ENCODE results near the gene ENOX1.

The ENOX1 gene

DNA sequence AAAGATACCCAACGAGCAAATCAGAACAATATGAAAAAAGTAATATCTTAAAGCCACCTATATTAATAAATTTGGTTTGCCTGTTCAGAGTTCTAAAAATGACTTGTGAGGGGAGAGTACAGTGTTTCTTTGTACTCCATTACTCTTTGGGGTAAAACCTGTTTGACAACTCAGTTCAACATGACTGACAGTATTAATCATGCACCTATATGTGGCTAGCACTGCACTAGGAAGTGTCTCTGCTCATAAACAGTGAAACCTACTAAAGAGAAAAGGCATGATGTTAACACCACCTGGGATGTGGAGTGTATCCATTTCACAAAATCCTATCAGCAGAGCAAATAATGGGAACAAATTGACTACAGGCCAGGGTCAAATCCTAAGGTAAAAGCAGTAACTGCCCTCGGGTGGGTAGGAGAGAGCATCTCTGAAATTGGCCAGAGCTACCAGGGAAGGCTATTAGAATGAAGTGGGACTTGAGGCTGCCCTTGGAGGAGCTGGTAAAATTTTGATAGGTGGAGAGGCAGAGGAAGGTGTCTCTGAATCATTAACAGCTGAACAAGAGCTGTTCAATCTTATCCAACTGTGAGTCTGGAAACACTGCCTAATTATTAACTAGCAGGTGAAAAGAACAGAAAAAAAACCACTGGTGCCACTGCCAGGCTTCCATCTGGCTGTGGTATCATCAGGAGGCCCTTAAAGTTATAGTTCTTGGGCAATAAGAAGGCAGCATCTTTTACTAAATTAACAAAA, 398.3 kb downstream of the ENOX1 start:
- DNase-seq (ENCODE audit: low read depth in 2 of 2) = no peak

DNA sequence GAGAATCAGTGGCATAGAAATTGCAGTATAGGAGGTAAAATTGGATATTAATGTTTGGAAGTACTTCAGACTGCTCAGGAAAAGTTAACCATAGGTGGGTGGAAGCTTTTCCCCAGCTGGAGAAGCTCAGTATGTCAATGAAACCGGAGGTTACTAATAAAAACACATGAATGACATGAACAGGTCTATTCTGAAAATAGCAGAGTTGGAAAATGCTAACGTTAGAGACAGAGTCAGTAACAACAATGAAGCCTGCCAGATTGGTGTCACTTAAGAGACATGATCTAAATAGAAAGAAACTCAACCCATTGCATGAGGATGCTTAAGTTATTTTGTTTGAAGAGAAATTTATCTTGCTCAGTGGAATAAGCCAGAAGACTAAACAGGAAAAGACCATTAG, 398.9 kb downstream of the ENOX1 start:
- DNase-seq (ENCODE audit: low read depth in 2 of 2) = no peak

DNA sequence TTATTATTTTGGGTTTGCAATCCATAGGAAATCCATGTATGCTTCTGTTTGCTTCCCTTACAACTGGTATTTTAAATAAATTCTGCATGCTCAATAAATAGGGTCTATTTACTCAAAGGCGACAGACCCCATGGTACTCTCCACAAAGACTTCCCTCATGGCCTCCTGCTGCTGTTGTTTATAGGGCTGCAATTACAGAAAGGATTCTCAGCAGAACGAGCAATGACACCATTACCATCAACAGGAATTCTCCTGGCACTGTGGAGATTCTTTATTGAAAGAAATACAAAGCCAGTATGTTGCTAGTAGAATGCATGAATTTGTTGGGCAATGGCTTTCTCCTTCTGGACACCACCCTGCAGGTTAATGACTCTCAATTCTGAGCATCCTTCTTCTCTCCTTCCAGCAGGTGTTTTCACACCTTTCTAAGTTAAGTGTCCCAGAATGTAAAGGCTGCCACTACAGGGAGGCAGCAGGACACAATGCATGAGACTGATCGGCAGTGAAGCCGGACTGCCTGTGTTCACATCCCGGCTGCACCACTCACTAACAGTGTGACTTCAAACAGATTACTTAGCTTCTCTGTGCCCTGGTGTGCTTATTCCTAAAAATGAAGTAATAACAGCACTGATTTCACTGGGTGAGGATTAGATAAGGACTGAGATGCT, 403.1 kb downstream of the ENOX1 start:
- no peak for DNase-seq (ENCODE audit: low read depth in 2 of 2)

DNA sequence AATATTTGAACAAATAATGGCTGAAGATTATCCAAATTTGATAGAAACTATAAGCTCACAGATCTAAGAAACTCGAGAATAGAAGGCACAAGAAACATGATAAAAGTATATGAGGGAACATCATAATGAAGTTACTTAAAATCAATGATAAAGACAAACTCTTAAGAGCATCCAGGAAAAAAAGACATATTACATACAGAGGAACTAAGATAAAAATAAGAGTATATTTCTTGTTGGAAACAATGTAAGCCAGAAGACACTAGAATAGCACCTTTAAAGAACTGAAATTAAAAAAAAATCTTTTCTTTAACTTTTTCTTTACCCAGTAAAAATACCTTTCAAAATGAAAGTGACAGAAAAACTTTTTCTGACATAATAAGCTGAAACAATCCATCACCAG, 407.0 kb downstream of the ENOX1 start:
- DNase-seq (ENCODE audit: low read depth in 2 of 2) = no peak

- DNase-seq (ENCODE audit: low read depth in 2 of 2) = no peak
Observed at GRCh38 chr13:43377973-43378372, 408.8 kb downstream of the ENOX1 start.

DNA sequence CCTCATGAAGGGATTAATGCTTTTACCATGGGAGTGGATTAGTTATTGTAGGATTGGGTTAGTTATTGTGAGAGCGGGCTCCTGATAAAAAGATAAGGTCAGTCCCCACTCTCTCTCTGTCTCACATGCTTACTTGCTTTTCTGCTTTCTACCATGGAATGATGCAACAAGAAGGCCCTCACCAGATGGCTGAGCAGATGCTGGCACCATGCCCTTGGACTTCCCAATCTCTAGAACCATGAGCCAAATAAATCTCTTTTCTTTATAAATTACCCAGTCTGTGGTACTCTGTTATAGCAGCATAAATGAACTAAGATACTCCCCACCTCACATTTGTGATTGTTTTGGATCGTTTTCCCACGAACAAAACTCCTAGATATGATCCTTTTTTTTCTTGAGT, 409.6 kb downstream of the ENOX1 start:
- no peak for DNase-seq (ENCODE audit: low read depth in 2 of 2)

DNA sequence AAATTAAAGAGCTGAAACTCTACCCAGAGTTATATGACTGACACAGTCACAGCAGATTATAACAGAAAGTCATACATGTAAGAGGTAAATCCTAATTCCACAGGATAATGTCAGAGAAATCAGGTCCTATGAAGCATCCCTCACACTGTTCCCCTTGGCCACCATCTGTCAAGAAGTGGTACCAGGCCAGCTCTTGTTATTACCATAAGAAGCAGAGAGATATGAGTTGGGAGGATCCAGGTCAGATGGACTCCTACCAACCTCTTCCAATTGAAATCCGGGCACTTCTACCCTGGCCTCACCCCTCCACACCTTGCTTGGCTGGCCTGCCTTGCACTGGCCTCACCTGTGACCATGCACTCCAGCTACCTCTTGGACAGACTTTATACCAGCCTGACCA, 410.2 kb downstream of the ENOX1 start:
- DNase-seq (ENCODE audit: low read depth in 2 of 2) = no peak

- DNase-seq (ENCODE audit: low read depth in 2 of 2) = no peak
Observed at GRCh38 chr13:43375797-43376465, 410.8 kb downstream of the ENOX1 start.

DNA sequence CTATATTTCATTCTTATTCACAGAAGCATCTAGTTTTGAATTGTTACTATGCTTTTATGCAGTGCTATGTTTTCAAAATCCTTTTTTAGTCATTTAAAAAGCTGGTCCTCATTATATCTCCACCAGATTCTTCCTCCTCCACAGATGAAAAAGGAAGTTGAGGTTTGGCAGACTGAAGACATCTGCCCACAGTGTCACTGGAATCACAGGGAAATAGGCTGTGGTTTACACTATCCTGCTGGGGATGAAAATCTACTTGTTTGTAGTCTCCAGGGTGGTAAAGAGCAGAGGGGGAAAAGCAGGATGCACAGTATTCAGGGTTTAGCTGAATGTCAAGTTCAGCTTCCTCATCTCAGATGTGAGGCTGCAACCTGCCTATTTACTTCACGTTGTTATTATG, 412.2 kb downstream of the ENOX1 start:
- DNase-seq (ENCODE audit: low read depth in 2 of 2) = no peak

GRCh38 chr13:43373400-43373799, 413.4 kb downstream of the ENOX1 start:
- DNase-seq (ENCODE audit: low read depth in 2 of 2) = no peak

DNA sequence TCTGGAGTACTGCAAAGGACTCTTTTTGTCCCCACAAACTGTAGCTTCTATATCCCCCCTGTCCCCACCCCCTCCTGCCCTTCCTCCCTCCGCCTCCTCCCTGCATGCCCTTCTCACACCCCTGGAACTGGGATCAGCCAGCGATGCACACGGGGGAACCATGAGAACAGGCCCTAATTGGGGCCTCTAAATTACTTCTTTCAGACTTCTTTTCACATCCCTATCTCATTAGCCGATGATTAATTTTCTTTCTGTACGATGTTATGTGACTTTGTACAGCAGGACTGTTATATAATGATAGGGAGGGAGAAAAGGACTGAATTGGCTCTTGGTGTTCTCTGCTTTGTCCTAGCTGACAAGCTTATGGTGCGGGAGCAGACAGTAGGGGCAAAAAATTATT, 415.9 kb downstream of the ENOX1 start:
- DNase-seq (ENCODE audit: low read depth in 2 of 2) = no peak

DNA sequence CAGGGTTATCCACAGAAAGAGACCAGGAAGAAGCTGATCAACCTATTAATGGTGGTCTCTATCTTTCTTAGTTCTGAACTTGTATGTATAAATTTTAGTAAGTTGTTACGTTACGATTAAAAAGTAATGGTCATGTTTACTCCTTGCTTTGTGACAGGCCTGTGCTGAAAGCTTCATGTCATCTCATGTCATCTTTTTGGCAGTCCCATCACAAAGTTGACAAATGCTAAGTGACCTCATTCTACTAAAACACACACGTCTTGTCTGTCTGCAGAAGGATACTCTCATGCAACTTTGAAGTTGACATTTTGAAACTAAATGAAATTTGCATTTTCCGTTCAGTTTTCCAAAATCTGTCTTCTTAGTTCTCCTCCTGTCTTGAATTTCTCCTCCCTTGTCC, 417.5 kb downstream of the ENOX1 start:
- no peak for DNase-seq (ENCODE audit: low read depth in 2 of 2)

DNA sequence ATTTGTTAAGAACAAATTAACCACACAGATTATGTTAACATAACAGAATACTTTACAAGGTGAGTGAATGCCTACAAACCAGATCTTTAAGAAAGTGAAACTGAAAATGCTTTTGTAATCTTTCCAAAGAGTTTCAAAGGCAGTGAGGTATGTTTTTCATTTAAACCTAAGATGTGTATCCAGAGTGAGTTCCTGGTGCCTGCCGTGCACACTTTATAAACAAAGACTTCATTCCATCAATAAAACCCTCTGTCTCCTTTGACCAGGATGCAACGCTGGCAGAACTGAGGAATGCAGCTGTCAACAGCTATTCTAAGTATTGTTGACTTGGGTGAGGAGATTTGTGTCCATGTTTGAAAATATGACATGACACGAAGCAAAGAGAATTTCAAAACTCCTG, 418.8 kb downstream of the ENOX1 start:
- DNase-seq (ENCODE audit: low read depth in 2 of 2) = no peak

DNA sequence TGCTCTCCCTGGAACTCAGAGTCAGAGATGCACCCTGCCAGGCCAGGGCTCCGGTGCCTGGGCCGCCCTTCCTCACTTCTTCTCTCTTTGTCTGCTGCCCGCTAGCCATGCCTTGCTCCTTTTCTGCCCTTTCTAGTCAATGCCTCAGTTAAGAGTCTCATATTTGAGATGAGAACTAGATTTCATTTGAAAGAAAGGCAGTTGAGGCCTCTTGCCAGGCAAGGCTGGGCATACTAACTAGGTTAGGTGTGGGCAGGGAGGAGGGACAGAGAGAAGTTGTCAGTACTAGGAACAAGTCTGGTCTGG, 421.8 kb downstream of the ENOX1 start:
- DNase-seq (ENCODE audit: low read depth in 2 of 2) = no peak

DNA sequence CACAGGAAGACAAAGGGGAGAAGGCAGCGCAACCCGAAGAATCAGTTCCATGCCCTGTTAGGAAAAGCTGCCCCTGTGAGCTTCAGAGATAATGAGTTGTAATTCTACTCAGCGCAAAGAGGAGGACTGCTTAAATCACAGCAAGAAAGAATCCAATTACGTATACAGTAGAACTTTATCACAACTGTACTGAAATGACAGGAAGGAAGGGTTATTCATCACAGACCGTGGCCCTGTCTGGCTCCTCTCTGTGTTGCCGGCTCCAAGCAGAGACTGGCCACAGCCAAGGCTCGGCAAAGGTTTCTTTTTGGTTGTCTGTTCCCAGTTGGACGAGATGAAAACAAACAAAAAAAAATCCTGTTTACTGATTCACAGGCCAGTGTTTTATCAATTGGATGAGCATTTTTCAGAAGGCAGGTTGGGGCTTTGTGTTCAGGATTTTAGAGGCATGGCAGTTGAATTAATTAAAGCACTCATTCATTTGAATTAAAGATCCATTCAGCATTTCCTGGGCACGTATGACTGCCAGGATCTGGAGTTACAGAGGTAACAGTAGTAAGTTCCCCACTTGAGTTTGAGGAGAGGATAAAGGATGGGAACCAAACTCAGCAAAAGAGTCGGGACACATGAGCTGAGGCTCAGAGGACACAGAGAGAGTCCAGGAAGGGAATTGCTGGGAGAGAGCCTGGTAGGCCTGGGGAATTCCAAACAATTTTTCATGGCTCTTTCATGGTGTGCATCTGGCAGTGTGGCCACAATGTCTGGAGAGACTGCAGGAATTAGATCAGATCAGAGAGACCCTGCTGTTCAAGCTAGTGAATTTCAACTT, 422.3 kb downstream of the ENOX1 start:
- no peak for DNase-seq (ENCODE audit: low read depth in 2 of 2)

DNA sequence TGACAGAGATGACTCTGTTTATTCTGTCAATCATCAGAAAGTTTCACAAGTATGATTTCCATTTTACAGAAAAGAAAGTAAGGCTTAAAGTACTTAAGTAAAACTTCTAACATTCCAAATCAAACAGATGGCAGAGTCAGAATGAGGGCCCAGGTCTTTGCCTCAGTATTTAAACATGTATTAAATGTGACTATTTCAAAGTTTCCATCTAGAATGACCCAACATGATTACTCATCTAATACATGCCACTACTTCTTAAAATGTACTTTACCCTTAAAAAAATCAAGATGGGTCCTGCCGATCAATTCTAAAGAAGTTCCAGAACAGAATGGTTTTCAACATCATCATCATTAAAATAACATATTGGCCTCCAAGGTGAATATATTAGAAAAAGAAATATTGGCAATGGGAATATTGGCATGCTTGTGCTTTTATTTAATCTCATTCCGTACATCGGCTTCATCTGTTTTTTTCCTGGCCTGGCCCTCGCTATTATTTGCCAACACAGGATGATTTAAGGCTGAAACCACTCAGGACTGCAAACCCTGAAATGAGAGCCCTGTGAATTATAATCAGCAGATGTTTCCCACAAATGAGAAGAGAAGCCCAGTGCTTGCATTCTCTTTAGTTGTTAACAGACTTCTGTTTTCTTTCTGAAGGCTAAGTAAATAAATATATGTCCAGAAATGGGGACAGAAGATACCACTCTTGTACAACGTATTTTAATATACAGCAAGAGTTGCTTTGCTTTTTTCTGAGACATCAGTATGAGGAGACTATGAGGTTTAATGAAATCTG, 423.4 kb downstream of the ENOX1 start:
- DNase-seq (ENCODE audit: low read depth in 2 of 2) = no peak

DNA sequence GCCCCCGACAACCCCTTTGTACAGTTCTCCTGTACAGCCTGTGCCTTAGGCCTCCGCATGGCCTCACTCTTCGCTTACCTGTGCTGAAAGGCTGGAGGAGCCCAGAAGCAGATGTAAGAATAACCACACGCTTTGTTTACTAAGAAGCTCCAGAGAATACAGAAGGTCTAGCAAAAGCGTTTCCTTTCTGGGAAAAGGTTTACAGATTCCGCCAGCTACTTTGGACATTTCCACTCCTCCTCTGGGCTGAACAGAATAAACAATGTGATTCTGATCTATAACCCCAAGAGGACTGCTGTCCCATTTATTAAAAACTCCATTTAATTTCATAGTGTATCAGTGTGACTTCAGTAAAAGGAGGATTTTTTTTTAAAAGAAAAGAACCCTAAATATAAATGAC, 424.2 kb downstream of the ENOX1 start:
- no peak for DNase-seq (ENCODE audit: low read depth in 2 of 2)

- no peak for DNase-seq (ENCODE audit: low read depth in 2 of 2)
Observed at GRCh38 chr13:43360892-43361610, 425.7 kb downstream of the ENOX1 start.

GRCh38 chr13:43360171-43360570, 426.6 kb downstream of the ENOX1 start:
- no peak for DNase-seq (ENCODE audit: low read depth in 2 of 2)

GRCh38 chr13:43359536-43359935, 427.2 kb downstream of the ENOX1 start:
- no peak for DNase-seq (ENCODE audit: low read depth in 2 of 2)

- no peak for DNase-seq (ENCODE audit: low read depth in 2 of 2)
Observed at GRCh38 chr13:43357564-43357963, 429.2 kb downstream of the ENOX1 start.
